SU-DHL-6 (cell line): ENCODE measurements around the gene GNAQ.

Source experiments
- H2AFZ ChIP-seq: fragments of 200-600 bp; sonication (generic); 2 replicates; pipeline ENCODE4 v1.6.1; 2014; ENCODE audit warnings: low read depth, mild to moderate bottlenecking, moderate library complexity, mixed read lengths, antibody characterized with exemption, low read length; ENCODE audit not compliant: severe bottlenecking
- H3F3A ChIP-seq: fragments of 200-600 bp; shearing (Covaris generic); 2 replicates; pipeline ENCODE4 v1.6.0; 2016; ENCODE audit warnings: antibody characterized with exemption, mild to moderate bottlenecking; ENCODE audit not compliant: insufficient read depth
- H3K27ac ChIP-seq: fragments of 200-600 bp; sonication (generic); 2 replicates; pipeline ENCODE4 v1.5.1; 2016; ENCODE audit warnings: low read depth, mild to moderate bottlenecking, low read length, moderate library complexity, mixed read lengths
- H3K27me3 ChIP-seq: fragments of 200-600 bp; sonication (generic), shearing (Covaris generic); 2 replicates; pipeline ENCODE4 v1.6.0; 2014; ENCODE audit warnings: mild to moderate bottlenecking, low read length
- H3K36me3 ChIP-seq: fragments of 200-600 bp; sonication (generic); 2 replicates; pipeline ENCODE4 v1.6.1; 2014; ENCODE audit warnings: mild to moderate bottlenecking, low read length, mixed read lengths
- H3K4me2 ChIP-seq: fragments of 300-600, 200-600 bp; shearing (Covaris generic), sonication (generic); 2 replicates; pipeline ENCODE4 v1.6.0; 2014; ENCODE audit warnings: low read length, low read depth, mild to moderate bottlenecking; ENCODE audit not compliant: poor library complexity, severe bottlenecking
- H3K4me3 ChIP-seq: fragments of 200-600 bp; sonication (generic); 2 replicates; pipeline ENCODE4 v1.5.1; 2014; ENCODE audit warnings: antibody characterized with exemption, low read length, mild to moderate bottlenecking, mixed read lengths; ENCODE audit not compliant: insufficient read depth, poor library complexity, severe bottlenecking
- H3K79me2 ChIP-seq: fragments of 200-600 bp; sonication (generic); 2 replicates; pipeline ENCODE4 v1.6.1; 2014; ENCODE audit warnings: mild to moderate bottlenecking, low read length, moderate library complexity; ENCODE audit not compliant: insufficient read depth
- H3K9ac ChIP-seq: fragments of 200-600 bp; sonication (generic); 2 replicates; pipeline ENCODE4 v1.7.0; 2014; ENCODE audit warnings: mild to moderate bottlenecking, low read length
- H3K9me2 ChIP-seq: fragments of 200-600 bp; sonication (generic); replicated peaks from 2 replicates; pipeline ENCODE4 v1.6.1; 2014; ENCODE audit warnings: low read length; ENCODE audit not compliant: insufficient read depth
- H3K9me3 ChIP-seq: fragments of 200-600 bp; sonication (generic); 2 replicates; pipeline ENCODE4 v1.6.1; 2014; ENCODE audit warnings: low read length, mixed read lengths; ENCODE audit not compliant: insufficient read depth
- H4K20me1 ChIP-seq: fragments of 200-600 bp; sonication (generic); 2 replicates; pipeline ENCODE4 v1.6.1; 2014; ENCODE audit warnings: low read depth, mild to moderate bottlenecking, antibody characterized with exemption, low read length, moderate library complexity, mixed read lengths
- CTCF ChIP-seq: fragments of 200-600 bp; sonication (generic); IDR thresholded peaks from one replicate; pipeline ENCODE4 v1.5.1; 2017; ENCODE audit warnings: antibody characterized with exemption, mild to moderate bottlenecking, low read length, moderate library complexity; ENCODE audit not compliant: insufficient read depth, poor library complexity, severe bottlenecking
- EZH2phosphoT487 ChIP-seq: fragments of 200-600 bp; sonication (generic), shearing (Covaris generic); conservative IDR thresholded peaks from 2 replicates; pipeline ENCODE4 v1.6.1; 2018; ENCODE audit warnings: mild to moderate bottlenecking, antibody characterized with exemption, low read length, moderate library complexity, mixed read lengths

Gene GNAQ

GRCh38 chr9:77909306-77909705 is 122.3 kb downstream of the GNAQ start:
- no peak overlapping the region for H3K4me2 ChIP-seq
- H3K9ac ChIP-seq: no peak overlapping the region
- TF ChIP-seq CTCF: no peak
- no peak for TF ChIP-seq EZH2phosphoT487
- H3K27ac ChIP-seq: no peak overlapping the region
- H3F3A ChIP-seq: no peaks in the 10 kb centered on the region
- no peak overlapping the region for H2AFZ ChIP-seq
- no peaks in the 10 kb centered on the region for H3K79me2 ChIP-seq
- H3K9me2 ChIP-seq: no peaks in the 10 kb centered on the region
- H3K9me3 ChIP-seq: no peaks in the 10 kb centered on the region
- H3K4me3 ChIP-seq: no peak overlapping the region
- no peaks in the 10 kb centered on the region for H4K20me1 ChIP-seq
- H3K27me3 ChIP-seq: no peaks in the 10 kb centered on the region
- no peaks in the 10 kb centered on the region for H3K36me3 ChIP-seq

- H3K27me3 ChIP-seq: no peaks in the 10 kb centered on the region
- no peak overlapping the region for H3K4me3 ChIP-seq
- H3K79me2 ChIP-seq: no peaks in the 10 kb centered on the region
- H4K20me1 ChIP-seq: no peaks in the 10 kb centered on the region
- H3F3A ChIP-seq: no peaks in the 10 kb centered on the region
- no peaks in the 10 kb centered on the region for H3K9me2 ChIP-seq
- H3K27ac ChIP-seq: no peak overlapping the region
- no peak overlapping the region for H3K9ac ChIP-seq
- no peak for TF ChIP-seq EZH2phosphoT487
- no peak for TF ChIP-seq CTCF
- no peaks in the 10 kb centered on the region for H3K9me3 ChIP-seq
- no peak overlapping the region for H2AFZ ChIP-seq
- no peak overlapping the region for H3K4me2 ChIP-seq
- H3K36me3 ChIP-seq: no peaks in the 10 kb centered on the region
Measured at GRCh38 chr9:77908293-77908692, 123.3 kb downstream of the GNAQ start.

GRCh38 chr9:77907585-77907984 is 124.0 kb downstream of the GNAQ start:
- Histone ChIP-seq H3K36me3 (no peaks in the 10 kb centered on the region), H3K4me2 (no peak overlapping the region), H3K9ac (no peak overlapping the region), H3K4me3 (no peak overlapping the region), H4K20me1 (no peaks in the 10 kb centered on the region), H3K27me3 (no peaks in the 10 kb centered on the region), H3K79me2 (no peaks in the 10 kb centered on the region), H3F3A (no peaks in the 10 kb centered on the region), H3K9me3 (no peaks in the 10 kb centered on the region), H3K9me2 (no peaks in the 10 kb centered on the region), H3K27ac (no peak overlapping the region), H2AFZ (no peak overlapping the region)
- TF ChIP-seq CTCF: no peak
- TF ChIP-seq EZH2phosphoT487: no peak
